Embryonic facial prominence (tissue), 1 donor: ENCODE results near the gene SCIN.
A peak's percentile ranks its signal among the peaks of the same experiment; 100 is the strongest.
"Not testable (repeated sequence)": the region's sequence is repeated elsewhere in the genome, so short reads cannot be mapped to it uniquely, and the experiment has no call there.

Experiments used
- DNase-seq: peaks from one replicate; pipeline ENCODE4 v3.0.0-alpha.2; 2016; ENCODE audit errors: extremely low spot score

Gene SCIN

GRCh38 chr7:12570534-12571461, at the start of gene SCIN:
TSS of gene SCIN (plus strand) at chr7:12570720. CDS start at chr7:12570787, 67 bp downstream.
- no peak for DNase-seq

DNA sequence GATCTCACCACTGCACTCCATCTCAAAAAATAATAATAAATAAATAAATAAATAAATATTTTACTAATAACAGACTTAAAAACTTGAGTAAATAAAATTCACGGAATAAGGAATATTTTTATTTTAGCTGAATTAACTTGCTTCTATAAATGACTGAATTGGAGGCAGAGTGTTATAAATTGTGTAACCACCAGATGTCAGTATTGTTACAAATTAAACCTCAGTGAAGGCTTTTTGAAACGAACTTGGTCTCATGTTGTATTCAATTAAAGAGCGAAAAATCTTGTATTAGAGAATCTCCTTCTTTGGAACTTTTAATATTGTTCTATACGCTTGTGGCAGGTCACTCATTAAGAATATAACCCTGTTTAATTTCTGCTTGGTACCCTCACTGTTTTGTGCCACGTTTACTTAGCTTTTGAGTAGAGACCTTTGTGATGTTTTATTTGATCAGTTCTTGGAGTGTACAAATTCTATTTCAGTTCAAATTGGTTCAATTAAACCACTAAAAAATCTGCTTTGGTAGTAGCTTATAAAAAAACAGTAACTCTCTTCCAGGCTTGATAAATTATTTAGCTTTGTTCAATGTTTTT, 45.6 kb upstream of the SCIN start:
- peak; percentile 48 for DNase-seq

- DNase-seq: not testable (repeated sequence)
Measured at GRCh38 chr7:12526693-12527092, 43.8 kb upstream of the SCIN start.

GRCh38 chr7:12527670-12528069, 42.9 kb upstream of the SCIN start:
- DNase-seq: not testable (repeated sequence)

- no peak for DNase-seq
Measured at GRCh38 chr7:12529971-12530710, 40.4 kb upstream of the SCIN start.

DNA sequence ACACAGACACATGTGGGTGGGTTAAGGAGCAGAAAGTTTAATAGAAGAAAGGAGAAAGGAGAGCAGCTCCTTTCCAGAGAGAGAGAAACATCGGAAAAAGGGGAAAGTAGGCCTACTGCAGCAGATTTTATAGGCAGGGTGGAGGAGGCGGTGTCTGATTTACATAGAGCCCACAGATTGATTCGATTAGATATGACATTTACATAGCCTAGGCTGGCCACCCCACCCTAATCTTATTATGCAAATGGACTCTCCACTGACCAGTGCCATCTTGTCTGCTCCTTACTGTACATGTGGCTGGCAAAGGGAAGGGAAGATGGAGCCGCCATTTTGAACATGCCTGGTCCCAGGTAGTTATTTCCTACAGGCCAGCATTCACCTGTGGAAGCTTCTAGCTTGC, 38.7 kb upstream of the SCIN start:
- no peak for DNase-seq

- DNase-seq: no peak
Measured at GRCh38 chr7:12534046-12534445, 36.5 kb upstream of the SCIN start.

- no peak for DNase-seq
Measured at GRCh38 chr7:12539681-12540080, 30.8 kb upstream of the SCIN start.

DNA sequence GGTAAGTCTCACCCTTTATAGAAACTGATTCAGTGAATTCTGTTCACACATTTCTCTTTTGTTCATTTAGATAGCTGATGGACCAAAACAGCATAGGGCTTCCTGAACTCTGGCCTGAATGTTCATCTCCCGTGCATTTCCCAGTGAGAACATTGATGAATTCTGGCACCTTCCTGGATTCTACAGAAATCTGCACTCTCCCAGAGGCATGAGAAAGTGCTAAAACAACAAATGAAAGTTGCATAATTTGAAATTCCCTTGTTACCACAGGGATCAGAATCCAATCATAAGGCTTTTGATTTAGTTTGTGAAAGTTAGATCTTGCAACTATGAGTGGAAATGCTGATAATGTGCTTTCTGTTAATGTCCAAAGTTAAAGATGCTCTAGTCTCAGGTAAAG, 29.7 kb upstream of the SCIN start:
- DNase-seq: no peak

- DNase-seq: no peak
Measured at GRCh38 chr7:12543586-12543985, 26.9 kb upstream of the SCIN start.

DNA sequence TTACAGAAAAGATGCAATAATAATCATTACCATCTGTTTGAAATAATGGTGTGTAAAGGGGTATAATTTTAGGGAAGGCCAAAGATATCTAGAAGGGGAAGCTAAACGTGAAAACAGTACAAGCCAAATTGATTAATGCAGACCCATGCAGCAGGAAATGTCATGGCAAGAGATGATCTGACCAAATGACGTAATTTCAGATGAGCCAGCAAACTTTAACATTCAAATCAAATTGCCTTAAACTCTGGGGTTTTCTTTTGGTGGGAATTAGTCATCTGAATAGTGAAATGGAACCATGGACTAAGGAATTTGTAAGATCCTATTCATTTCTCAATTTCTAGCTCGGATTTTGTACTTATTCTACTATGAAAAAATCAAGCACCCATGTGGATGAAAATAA, 21.4 kb upstream of the SCIN start:
- DNase-seq: no peak

DNA sequence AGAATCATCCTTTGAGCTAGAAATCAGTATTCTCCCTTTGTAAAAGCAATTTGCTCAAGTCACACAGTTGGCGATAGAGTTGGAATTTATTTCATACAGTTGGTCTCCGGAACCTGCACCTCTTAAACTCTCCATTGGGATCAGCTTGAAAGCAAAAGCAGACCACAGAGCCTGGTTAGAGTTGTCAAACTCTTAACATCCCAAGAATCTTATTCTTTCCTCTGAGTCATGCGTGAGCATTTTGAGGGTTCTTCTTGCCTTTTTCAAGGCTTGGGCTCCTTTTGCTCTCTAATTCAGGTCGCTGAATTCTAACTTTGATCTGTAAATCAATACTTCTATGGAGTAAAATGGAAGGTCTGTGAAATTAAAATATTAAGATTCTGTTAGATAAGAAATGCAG, 19.6 kb upstream of the SCIN start:
- no peak for DNase-seq

DNA sequence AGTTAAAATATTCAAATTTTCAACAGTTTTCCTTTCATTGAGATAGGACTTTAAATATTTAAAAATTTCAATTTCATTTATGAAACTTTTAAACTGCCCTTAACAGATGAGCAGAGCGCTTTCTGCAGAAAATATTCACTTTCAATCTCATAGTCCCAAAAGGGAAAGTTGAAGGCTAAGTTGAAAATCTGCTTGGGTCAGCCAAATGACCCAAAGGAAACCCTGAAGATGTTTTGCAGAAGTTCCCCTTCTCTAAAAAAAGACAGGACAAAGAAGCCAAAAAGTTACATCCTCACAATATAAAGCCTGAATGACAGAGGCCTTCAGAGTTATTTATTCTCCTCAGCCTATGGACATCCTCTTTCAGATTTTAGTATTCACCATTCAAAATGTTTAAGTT, 17.6 kb upstream of the SCIN start:
- no peak for DNase-seq

DNA sequence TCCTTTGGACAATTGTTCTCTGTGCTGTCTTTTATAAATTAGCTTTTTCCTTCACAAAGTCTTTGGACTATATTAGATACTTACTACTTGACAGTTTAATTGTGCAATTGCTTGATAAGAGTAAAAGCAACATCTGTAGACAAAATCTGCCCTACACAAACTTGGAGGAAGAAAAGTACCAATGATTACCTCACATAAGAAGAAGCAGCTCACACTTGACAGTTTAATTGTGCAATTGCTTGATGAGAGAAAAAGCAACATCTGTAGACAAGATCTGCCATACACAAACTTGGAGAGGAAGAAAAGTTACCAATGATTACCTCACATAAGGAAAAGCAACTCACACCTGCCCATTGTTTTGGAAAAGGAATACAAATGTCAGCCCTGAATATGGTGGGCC, 17.1 kb upstream of the SCIN start:
- no peak for DNase-seq

GRCh38 chr7:12554351-12554750, 16.2 kb upstream of the SCIN start:
- no peak for DNase-seq

DNA sequence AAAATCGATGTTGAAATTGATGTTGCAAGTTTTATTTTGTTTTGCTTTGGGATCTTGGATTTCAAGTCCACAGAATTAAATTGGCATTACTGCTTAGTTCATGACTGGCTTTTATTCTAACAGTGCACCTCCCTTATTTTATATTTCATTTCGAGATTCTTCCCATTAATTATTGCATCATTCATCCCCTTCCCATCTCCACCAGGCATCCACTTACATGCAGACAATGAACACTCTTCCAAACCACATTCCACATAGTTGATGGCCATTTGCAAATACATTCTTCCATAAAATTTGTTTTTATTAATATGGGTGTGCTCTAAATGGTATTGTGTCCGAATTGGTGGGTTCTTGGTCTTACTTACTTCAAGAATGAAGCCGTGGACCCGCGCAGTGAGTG, 15.6 kb upstream of the SCIN start:
- DNase-seq: no peak

DNA sequence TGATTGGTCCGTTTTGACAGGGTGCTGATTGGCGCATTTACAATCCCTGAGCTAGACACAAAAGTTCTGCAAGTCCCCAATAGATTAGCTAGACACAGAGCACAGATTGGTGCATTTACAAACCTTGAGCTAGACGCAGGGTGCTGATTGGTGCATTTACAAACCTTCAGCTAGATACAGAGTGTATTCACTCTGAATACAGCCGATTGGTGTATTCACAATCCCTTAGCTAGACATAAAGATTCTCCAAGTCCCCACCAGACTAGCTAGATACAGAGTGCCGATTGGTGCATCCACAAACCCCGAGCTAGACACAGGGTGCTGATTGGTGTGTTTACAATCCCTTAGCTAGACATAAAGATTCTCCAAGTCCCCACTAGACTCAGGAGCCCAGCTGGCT, 14.8 kb upstream of the SCIN start:
- DNase-seq: not testable (repeated sequence)

DNA sequence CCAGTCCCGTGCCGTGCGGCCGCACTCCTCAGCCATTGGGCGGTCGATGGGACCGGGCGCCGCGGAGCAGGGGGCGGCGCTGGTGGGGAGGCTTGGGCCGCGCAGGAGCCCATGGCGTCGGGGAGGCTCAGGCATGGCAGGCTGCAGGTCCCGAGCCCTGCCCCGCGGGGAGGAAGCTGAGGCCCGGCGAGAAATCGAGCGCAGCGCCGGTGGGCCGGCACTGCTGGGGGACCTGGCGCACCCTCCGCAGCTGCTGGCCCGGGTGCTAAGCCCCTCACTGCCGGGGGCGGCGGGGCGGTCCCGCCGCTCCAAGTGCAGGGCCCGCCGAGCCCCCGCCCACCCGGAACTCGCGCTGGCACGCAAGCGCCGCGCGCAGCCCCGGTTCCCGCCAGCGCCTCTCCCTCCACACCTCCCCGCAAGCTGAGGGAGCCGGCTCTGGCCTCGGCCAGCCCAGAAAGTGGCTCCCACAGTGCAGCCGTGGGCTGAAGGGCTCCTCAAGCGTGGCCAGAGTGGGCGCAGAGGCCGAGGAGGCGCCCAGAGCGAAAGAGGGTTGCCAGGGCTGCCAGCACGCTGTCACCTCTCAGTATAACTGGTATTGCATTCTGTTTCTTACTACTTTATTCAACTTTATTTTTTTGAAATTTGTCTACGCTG, 14.3 kb upstream of the SCIN start:
- not testable (repeated sequence) for DNase-seq

DNA sequence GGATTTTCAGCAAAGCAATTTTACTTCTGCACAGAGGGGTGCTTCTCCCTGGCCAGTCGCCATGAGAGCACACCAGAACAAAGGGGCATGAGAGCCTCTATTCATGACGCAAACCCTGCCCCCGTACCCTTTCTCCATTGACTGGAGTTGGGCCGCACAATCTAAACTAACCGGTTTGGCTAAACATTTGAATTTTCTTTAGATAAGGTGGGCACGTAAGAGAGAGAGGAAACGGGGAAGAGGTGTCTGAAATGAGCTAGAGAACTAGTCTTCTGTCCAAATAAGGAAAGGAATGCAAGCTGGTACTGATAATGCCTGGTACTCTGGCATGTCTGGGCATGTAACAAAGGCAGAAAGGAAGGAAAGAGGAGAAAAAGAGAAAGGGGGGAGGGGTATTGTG, 13.2 kb upstream of the SCIN start:
- DNase-seq: no peak

DNA sequence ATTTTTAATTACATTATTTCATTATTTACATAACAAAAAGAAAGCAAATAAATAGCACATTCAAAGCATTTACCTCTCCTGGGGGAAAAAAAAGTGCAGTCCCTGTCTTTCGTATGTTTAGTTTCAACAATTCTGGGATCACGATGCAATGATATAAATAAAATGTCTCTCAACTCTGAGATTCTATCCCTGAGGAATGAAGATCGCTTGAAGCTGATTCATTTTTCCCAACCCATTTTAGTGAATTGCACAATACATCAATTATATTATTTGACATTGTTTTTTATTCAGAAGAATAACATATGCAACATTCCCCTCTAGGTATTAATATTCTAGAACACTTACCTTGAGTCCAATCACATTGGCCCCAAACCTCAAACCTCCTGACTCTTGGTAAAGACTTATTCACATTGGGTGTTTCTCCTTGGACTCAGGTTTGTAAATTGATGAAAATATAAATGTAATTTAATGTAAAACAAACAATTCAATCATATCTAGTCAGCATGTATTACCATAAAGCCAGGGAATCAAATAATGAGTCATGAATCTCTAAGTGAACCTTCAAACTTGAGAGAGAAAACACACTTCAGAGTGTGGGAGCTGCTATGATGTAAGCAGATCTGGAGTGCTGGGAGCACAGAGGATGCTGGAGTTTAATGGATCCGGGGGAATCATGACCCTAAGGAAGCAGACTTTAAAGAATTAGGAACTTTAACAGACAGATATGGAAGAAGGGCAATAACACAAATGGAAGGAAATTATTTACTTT, 5.3 kb upstream of the SCIN start:
- no peak for DNase-seq

DNA sequence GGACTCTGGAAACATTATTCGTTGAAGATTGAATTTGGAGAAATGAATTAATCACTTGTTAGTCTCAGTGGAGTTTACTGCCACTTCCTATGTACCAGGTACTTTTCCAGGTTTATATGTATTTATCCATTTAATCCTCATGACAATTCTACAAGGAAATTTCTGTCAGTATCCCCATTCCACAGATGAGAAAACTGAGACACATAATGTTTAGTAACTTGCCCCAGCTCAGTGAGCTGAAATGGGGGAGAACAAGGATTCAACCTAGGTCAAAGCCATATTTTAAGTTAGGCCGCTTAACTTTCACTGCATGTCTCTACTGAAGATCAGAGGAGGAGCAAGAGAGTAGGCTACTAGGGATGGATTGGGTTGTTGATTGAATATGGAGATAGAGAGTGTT, 4.6 kb upstream of the SCIN start:
- DNase-seq: no peak
